Activated naive CD4-positive, alpha-beta T cell treated with anti-CD3 and anti-CD28 coated beads, Interleukin-2, amount 50 U/mL, for 16 hours (primary cell): ENCODE measurements around the gene GPATCH3.
A peak's percentile ranks its signal among the peaks of the same experiment; 100 is the strongest.
"Not testable (repeated sequence)": the region's sequence is repeated elsewhere in the genome, so short reads cannot be mapped to it uniquely, and the experiment has no call there.

Experiments
- DNase-seq: peaks from one replicate; pipeline ENCODE4 v3.0.0-alpha.2; 2020

GPATCH3 gene

GRCh38 chr1:26862781-26863684 is 37.2 kb downstream of the GPATCH3 start, which contains the start of gene SFN:
SFN (plus strand) TSS chr1:26863149; CDS start chr1:26863213, 64 bp downstream.
- DNase-seq = peak; percentile 42

GRCh38 chr1:26861889-26862378 is 38.3 kb downstream of the GPATCH3 start:
- no peak for DNase-seq

GRCh38 chr1:26861286-26861701 is 39.0 kb downstream of the GPATCH3 start:
- no peak for DNase-seq

- no peak for DNase-seq
These were observed 41.2 kb downstream of the GPATCH3 start for GRCh38 chr1:26858891-26859640.

GRCh38 chr1:26858160-26858559 is 42.1 kb downstream of the GPATCH3 start:
- no peak for DNase-seq

- DNase-seq = no peak
These were observed 42.7 kb downstream of the GPATCH3 start for GRCh38 chr1:26857473-26858060.

GRCh38 chr1:26856604-26857469 is 43.4 kb downstream of the GPATCH3 start:
- no peak for DNase-seq

- DNase-seq = no peak
These were observed 44.1 kb downstream of the GPATCH3 start for GRCh38 chr1:26856181-26856580.

GRCh38 chr1:26855636-26856035 is 44.6 kb downstream of the GPATCH3 start:
- DNase-seq = no peak

- DNase-seq = no peak
These were observed 45.4 kb downstream of the GPATCH3 start for GRCh38 chr1:26854906-26855305.

GRCh38 chr1:26853600-26853999 is 46.7 kb downstream of the GPATCH3 start:
- no peak for DNase-seq

GRCh38 chr1:26853156-26853555 is 47.1 kb downstream of the GPATCH3 start:
- DNase-seq = peak; percentile 81

GRCh38 chr1:26852701-26853100 is 47.6 kb downstream of the GPATCH3 start:
- DNase-seq = no peak

GRCh38 chr1:26851106-26851684 is 49.1 kb downstream of the GPATCH3 start:
- no peak for DNase-seq

- DNase-seq = no peak
These were observed 51.1 kb downstream of the GPATCH3 start for GRCh38 chr1:26848941-26849774.

- no peak for DNase-seq
These were observed 51.8 kb downstream of the GPATCH3 start for GRCh38 chr1:26848499-26848898.

GRCh38 chr1:26847826-26848225 is 52.4 kb downstream of the GPATCH3 start:
- DNase-seq = not testable (repeated sequence)

GRCh38 chr1:26844424-26845196 is 55.7 kb downstream of the GPATCH3 start:
- DNase-seq = no peak
